Astrocyte (in vitro differentiated cells and primary cell): Measurements from ENCODE around the gene OR4D9. TPM values are rescaled to one million over a fixed set of nuclear protein-coding genes. Genes with fewer than 3 reads are reported as not detected.

Experiments used
- DNase-seq: peaks from one replicate; pipeline ENCODE4 v3.0.0-alpha.2; 2010; ENCODE audit warnings: low read depth
- FAIRE-seq: peaks from 2 replicates; lab custom pipeline; 2011; peaks lifted over from hg19 to GRCh38; lab: Jason Lieb, UNC
- H2AFZ ChIP-seq: 2 replicates; pipeline ENCODE4 v1.6.0; 2012; ENCODE audit warnings: low read depth, low read length, inconsistent platforms
- H3K27ac ChIP-seq: 2 replicates; pipeline ENCODE4 v1.5.1; 2011; ENCODE audit warnings: low read depth, low read length, inconsistent platforms
- H3K27me3 ChIP-seq: 2 replicates; pipeline ENCODE4 v1.6.0; 2011; ENCODE audit warnings: low read length, inconsistent platforms; ENCODE audit not compliant: insufficient read depth
- H3K36me3 ChIP-seq: 2 replicates; pipeline ENCODE4 v1.5.1; 2011; ENCODE audit warnings: low read length, inconsistent platforms; ENCODE audit not compliant: insufficient read depth
- H3K4me1 ChIP-seq: 2 replicates; pipeline ENCODE4 v1.5.1; 2011; ENCODE audit warnings: low read length, inconsistent platforms; ENCODE audit not compliant: insufficient read depth
- H3K4me2 ChIP-seq: 2 replicates; pipeline ENCODE4 v1.6.0; 2012; ENCODE audit warnings: low read length, inconsistent platforms
- H3K4me3 ChIP-seq: 2 replicates; pipeline ENCODE4 v1.5.1; 2011; ENCODE audit warnings: low read depth, mild to moderate bottlenecking, low read length, inconsistent platforms; ENCODE audit not compliant: insufficient read depth
- H3K79me2 ChIP-seq: 2 replicates; pipeline ENCODE4 v1.6.0; 2012; ENCODE audit warnings: mild to moderate bottlenecking, low read length, inconsistent platforms; ENCODE audit not compliant: insufficient read depth
- H3K9ac ChIP-seq: 2 replicates; pipeline ENCODE4 v1.6.0; 2012; ENCODE audit warnings: mild to moderate bottlenecking, low read length, inconsistent platforms
- H3K9me3 ChIP-seq: 2 replicates; pipeline ENCODE4 v1.5.1; 2012; ENCODE audit warnings: low read depth, mild to moderate bottlenecking, low read length, inconsistent platforms; ENCODE audit not compliant: insufficient read depth
- H4K20me1 ChIP-seq: 2 replicates; pipeline ENCODE4 v1.6.0; 2012; ENCODE audit warnings: low read length, inconsistent platforms; ENCODE audit not compliant: insufficient read depth
- H3K27ac Mint-ChIP-seq: one replicate; pipeline ENCODE4 v1.8.0; 2021; ENCODE audit warnings: mild to moderate bottlenecking, mixed read lengths; ENCODE audit not compliant: unreplicated experiment
- H3K27me3 Mint-ChIP-seq: one replicate; pipeline ENCODE4 v1.8.0; 2021; ENCODE audit warnings: low read depth, mixed read lengths; ENCODE audit not compliant: unreplicated experiment
- H3K36me3 Mint-ChIP-seq: one replicate; pipeline ENCODE4 v1.8.0; 2021; ENCODE audit warnings: low read depth, mixed read lengths; ENCODE audit not compliant: unreplicated experiment
- H3K4me1 Mint-ChIP-seq: one replicate; pipeline ENCODE4 v1.8.0; 2021; ENCODE audit warnings: low read depth, mixed read lengths; ENCODE audit not compliant: unreplicated experiment
- H3K4me3 Mint-ChIP-seq: one replicate; pipeline ENCODE4 v1.8.0; 2021; ENCODE audit warnings: mild to moderate bottlenecking, moderate library complexity, mixed read lengths; ENCODE audit not compliant: unreplicated experiment
- H3K9me3 Mint-ChIP-seq: one replicate; pipeline ENCODE4 v1.8.0; 2021; ENCODE audit warnings: mild to moderate bottlenecking, mixed read lengths; ENCODE audit not compliant: unreplicated experiment
- EZH2 ChIP-seq: IDR thresholded peaks from 2 replicates; pipeline ENCODE4 v1.6.1; 2012; ENCODE audit warnings: mild to moderate bottlenecking, low read length, inconsistent platforms; ENCODE audit not compliant: insufficient read depth
- total RNA-seq: library from RNA; stranded (reverse); gene quantifications from 2 replicates; pipeline ENCODE4 v1.2.1, GENCODE V29; 2021
- TF ChIP-seq, protein P1 (sequence below): IDR thresholded peaks from 2 replicates; pipeline ENCODE4 v1.5.1; 2011; ENCODE audit warnings: low read depth, mild to moderate bottlenecking, inconsistent platforms, low read length, moderate library complexity; ENCODE audit not compliant: insufficient read depth

OR4D9 gene
- total RNA-seq, 1 donor from 2014 or later = not detected

- TF ChIP-seq EZH2 = no peak
- TF ChIP-seq, protein P1, sequence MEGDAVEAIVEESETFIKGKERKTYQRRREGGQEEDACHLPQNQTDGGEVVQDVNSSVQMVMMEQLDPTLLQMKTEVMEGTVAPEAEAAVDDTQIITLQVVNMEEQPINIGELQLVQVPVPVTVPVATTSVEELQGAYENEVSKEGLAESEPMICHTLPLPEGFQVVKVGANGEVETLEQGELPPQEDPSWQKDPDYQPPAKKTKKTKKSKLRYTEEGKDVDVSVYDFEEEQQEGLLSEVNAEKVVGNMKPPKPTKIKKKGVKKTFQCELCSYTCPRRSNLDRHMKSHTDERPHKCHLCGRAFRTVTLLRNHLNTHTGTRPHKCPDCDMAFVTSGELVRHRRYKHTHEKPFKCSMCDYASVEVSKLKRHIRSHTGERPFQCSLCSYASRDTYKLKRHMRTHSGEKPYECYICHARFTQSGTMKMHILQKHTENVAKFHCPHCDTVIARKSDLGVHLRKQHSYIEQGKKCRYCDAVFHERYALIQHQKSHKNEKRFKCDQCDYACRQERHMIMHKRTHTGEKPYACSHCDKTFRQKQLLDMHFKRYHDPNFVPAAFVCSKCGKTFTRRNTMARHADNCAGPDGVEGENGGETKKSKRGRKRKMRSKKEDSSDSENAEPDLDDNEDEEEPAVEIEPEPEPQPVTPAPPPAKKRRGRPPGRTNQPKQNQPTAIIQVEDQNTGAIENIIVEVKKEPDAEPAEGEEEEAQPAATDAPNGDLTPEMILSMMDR = no peak
- no peaks in the 10 kb centered on the region for H3K9me3 ChIP-seq
- peak overlapping the region; percentile 77 for H3K27ac ChIP-seq
- H3K4me2 ChIP-seq = peak overlapping the region; percentile 93
- no peaks in the 10 kb centered on the region for H3K79me2 ChIP-seq
- no peaks in the 10 kb centered on the region for H3K9me3 Mint-ChIP-seq
- H4K20me1 ChIP-seq = no peaks in the 10 kb centered on the region
- H3K4me1 ChIP-seq = no peaks in the 10 kb centered on the region
- H3K9ac ChIP-seq = peak overlapping the region; percentile 89
- H3K27ac Mint-ChIP-seq = peak overlapping the region; percentile 87
- H3K36me3 ChIP-seq = no peaks in the 10 kb centered on the region
- no peaks in the 10 kb centered on the region for H3K27me3 Mint-ChIP-seq
- H3K4me3 Mint-ChIP-seq = peak overlapping the region; percentile 95
- peak overlapping the region; percentile 84 for H3K4me3 ChIP-seq
- H3K4me1 Mint-ChIP-seq = peaks cover 1% of the 10 kb centered on the region
- FAIRE-seq (no peak), DNase-seq (no peak)
- no peaks in the 10 kb centered on the region for H3K27me3 ChIP-seq
- H2AFZ ChIP-seq = peak overlapping the region; percentile 92
- no peaks in the 10 kb centered on the region for H3K36me3 Mint-ChIP-seq
Observed at GRCh38 chr11:59555601-59556114, 44.3 kb downstream of the OR4D9 start.

DNA sequence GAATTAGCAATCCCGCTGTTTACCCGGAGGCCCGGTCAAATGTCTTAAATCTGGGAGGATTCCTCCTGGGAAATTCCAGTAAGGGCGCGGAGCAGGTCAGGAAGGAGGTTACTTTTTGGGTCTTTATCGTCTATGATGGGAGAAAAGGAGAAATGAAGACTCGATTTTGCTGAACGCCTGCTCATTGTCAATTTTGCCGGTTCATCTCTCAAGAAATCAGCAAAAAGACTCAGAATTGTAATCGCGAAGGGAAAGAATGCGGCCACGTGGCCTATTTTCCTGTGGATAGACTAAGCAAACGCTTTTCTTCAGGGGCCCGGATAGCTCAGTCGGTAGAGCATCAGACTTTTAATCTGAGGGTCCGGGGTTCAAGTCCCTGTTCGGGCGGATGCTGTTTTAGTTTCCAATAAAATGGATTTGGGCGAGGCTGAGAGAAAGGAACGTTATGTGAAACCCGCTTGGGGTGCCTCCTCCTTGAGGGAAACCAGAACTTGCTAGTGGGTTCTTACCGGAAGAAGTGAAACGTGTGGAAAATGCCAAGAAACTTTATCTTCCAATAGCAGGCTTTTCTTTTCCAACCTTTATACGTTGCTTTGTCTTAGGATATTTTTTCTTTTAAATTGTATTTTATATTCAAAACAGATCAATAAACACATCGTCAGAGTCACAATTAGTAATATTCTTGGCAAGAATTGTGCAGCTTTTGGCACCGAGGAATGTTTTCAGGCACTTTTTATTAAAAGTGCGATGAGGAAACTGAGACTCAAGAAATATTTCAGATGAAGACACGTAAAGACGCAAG, 45.0 kb downstream of the OR4D9 start:
- no peaks in the 10 kb centered on the region for H3K36me3 ChIP-seq
- Mint-ChIP-seq H3K4me1 (peaks cover 4% of the 10 kb centered on the region), H3K9me3 (no peaks in the 10 kb centered on the region), H3K4me3 (peak overlapping the region; percentile 95), H3K27me3 (no peaks in the 10 kb centered on the region), H3K27ac (peak overlapping the region; percentile 87), H3K36me3 (no peaks in the 10 kb centered on the region)
- H3K9ac ChIP-seq = peak overlapping the region; percentile 89
- peak overlapping the region; percentile 77 for H3K27ac ChIP-seq
- H4K20me1 ChIP-seq = no peaks in the 10 kb centered on the region
- TF ChIP-seq, protein P1 = no peak
- TF ChIP-seq EZH2 = no peak
- no peaks in the 10 kb centered on the region for H3K79me2 ChIP-seq
- peak overlapping the region; percentile 92 for H2AFZ ChIP-seq
- no peaks in the 10 kb centered on the region for H3K9me3 ChIP-seq
- peaks cover 4% of the 10 kb centered on the region for H3K4me1 ChIP-seq
- peak; percentile 82 for DNase-seq
- peak overlapping the region; percentile 84 for H3K4me3 ChIP-seq
- no peaks in the 10 kb centered on the region for H3K27me3 ChIP-seq
- H3K4me2 ChIP-seq = peak overlapping the region; percentile 93
- FAIRE-seq = no peak
